Islet precursor cell (in vitro differentiated cells): ENCODE results near the gene PRR12.
A peak's percentile ranks its signal among the peaks of the same experiment; 100 is the strongest.

Experiments
- DNase-seq: peaks from one replicate; pipeline ENCODE4 v3.0.0-alpha.2; 2018

PRR12 gene

DNA sequence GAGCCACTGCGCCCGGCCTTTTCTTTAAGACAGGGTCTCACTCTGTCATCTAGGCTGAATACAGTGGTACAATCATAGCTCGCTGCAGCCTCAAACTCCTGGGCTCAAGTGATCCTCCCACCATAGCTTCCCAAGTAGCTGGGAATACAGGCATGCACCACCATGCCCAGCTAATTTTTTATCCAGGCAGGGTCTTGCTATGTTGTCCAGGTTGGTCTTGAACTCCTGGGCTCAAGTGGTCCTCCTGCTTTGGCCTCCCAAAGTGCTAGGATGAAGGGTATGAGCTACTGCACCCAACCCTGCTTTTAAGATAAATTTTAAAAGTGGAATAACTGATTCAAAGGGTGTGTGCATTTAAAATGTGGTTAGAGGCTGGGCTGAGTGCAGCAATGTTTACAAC, 24.7 kb upstream of the PRR12 start:
- DNase-seq: no peak

DNA sequence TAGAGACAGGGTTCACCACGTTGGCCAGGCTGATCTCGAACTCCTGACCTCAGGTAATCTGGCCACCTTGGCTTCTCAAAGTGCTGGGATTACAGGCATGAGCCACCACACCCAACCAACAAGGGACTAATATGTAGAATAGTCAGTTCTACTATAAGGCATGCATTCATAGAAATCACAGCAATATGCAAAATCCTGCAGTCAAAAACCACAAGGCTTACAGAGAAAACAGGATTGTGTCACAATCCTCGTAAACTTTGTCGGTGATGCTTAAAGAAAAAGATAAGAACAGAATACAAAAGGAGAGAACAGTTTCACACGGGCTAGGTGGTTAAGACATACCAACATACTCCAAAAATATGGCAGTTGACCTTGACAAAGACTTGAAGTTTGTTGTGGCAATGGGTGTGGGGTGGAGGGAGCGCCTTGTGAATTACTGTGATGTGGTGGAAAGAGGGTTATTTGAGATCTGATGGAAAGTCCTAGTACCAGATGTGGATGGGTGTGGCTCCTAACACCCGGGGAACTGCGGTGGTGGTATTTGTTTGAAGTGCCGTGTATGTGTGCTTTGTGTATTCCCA, 23.0 kb upstream of the PRR12 start:
- no peak for DNase-seq

DNA sequence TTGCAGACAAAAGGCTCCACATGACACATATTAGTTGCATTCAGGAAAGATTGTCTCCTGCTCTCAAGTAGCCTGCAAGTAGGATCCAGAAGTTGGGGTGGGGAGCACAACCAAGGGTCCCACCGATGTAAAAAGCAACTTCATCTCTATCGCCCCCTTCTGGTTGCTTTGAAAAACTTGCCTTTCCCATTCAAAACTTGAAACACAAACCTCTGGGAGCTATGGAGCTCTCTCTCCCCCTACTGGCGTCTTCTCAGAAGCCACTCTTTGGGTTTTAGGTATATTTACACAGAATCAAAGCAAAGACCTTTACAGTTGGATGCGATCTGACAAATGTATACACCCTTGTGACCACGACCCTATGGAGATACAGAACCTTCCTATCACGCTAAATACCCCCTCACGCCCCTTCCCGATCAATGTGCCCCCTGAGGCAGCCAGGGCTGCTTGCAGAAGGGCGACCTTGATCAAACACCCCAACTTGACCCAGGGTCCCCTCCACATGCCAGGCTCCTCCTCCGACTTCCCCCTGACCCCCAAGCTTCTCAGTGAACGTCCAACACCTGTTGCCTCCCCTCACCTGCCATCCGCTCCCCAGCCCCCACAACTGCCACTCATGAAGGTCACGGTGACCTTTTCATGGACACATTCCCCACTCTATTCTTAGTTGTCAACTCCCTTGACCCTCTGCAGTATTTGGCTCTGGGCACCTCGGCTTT, 20.7 kb upstream of the PRR12 start:
- peak; percentile 72 for DNase-seq

DNA sequence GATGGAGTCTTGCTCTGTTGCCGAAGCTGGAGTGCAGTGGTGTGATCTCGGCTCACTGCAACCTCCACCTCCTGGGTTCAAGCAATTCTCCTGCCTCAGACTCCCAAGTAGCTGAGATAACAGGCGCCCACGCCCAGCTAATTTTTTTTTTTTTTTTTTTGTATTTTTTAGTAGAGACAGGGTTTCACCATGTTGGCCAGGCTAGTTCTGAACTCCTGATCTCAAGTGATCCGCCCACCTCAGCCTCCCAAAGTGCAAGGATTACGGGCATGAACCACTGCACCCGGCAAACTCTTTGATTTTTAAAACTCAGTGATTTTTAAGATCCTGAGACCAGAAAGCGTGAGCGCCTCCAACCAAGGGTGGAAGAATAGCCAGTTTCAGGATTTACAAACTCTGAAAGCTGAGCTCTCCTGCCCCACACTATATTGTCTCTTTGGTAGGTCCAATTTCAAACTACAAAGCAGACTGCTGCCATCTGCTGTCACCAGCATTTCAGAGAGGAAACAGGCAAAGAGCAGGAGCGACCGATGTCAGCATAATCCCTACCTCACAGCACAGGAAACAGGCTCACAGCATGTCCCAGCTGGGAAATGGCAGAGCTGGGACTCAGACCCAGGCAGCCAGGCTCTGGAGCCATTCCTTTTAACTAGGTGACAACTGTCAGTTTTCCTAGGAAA, 19.8 kb upstream of the PRR12 start:
- DNase-seq: peak; percentile 76

DNA sequence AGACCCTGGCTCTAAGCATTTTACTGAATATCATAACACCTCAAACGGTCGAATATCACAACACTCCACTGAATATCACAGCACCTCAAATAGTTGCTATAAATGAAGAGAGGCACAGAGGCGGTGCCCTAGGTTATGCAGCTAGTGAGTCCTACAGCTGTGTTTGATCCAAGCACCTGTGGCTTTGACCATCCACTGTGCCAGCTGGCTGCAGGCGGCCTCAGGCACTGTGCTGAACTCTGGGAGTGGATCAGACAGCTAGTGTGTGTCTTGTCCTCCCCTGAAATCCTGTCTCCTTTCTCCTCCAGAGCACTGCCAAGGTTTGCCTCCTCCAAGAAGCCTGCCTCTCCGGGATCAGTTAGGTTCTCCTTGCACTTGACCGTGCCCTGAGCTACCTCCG, 18.0 kb upstream of the PRR12 start:
- no peak for DNase-seq

DNA sequence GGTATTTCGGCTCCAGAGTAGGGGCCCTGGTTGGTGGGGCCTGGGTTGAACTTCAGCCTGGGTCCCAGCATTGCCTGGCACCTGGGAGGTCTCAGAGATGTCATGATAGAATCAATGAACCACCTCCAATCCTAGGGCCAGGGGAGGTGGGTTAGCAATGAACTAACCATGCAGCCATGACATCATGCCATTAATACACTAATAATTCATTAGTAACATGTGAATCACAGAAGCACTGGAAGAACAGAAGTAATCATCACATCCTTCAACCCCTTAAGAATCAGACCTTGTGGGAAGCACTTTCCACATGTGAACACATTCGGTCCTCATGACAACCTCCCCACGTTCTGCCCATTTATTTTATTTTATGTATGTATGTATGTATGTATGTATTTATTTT, 17.6 kb upstream of the PRR12 start:
- DNase-seq: no peak

DNA sequence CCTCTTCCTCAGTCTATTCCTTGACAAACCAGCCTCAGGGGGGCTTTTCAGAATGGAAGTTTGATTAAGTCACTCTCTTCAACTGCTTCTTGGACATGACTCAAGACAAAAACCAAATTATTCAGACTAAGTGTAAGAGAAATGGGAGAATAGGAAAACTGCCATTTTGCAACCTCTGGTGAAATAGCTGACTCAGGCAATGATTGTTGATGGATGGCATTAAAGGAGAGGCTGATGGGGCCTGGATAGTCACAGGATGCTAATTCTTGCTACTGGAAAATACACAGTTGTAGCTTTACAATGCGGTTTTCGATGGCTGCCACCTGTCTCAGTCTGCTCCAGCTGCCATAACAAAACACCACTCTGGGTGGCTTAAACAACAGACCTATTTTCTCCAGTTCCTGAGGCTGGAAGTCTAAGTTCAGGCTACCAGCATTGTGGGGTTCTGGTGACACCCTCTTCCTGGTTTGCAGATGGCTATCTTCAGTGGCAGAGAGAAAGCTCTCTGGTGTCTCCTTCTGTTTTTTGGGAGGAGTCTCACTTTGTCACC, 16.7 kb upstream of the PRR12 start:
- DNase-seq: no peak

DNA sequence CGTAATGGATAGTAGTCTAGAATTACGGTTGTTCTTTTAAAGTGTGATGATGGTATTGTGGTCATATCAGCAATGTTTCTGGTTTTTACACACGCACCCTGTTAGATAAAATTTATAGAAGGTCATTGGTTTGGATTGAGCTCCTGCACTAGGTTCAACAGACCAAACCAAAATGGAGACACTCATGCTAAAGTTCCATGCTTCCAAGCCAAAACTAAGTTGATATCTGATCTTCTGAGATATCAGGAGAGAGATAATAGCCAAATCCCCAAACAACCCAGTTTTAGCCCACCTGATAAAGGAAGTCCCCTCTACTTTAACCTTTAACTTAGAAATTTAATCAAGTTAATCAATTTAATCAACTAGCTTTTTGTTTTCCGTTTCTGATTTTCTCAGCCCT, 11.8 kb upstream of the PRR12 start:
- DNase-seq: no peak

DNA sequence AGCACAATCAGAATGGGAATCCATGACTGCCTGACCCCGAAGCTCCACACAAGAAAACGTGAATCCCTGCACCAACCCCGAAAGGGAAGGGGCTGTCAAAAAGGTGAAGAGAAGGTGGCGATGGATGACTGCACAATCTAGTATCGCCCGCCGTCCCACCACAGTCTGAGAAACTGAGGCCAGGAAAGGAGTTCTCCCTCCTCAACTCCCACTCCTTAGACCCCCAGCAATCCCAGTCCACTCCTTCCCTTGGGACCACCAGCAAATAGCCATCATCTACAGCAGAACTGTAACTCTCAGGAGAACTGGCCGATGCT, 11.1 kb upstream of the PRR12 start:
- no peak for DNase-seq

DNA sequence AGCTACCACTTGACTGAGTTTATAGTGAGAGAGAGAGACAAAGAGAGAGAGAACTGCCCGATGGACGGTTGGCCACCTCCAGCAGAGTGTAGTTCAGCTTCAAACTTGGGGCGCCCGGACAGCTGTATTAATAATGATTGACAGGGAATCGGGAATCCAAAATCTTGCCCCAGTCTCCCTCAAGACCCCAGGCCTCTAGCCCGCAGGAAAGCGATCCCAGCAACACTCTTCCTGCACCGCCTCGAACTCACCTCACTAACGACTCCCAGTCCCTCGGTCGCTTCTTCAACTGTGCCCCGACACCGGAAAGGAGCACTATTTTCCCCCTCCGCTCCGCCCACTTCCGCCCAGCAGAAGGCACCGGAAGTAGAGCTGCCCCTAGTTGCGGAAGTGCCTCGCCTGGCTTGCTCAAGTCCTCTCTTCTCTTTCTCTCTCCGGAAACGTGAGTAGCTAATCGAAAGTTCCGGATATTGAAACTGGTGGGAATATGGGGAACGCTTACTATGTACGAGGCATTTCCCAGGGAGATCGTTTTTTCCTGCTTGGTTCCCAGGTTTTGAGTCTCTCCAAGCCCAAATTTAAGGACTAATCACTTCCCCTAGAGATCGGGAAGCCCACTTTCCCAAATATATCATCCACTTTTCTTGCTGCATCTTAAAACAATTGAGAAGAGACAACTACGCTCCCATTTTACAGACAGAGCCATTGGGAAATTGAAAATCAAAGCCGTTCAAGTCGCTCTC, 10.5 kb upstream of the PRR12 start, which contains the start of gene NOSIP:
TSS of gene NOSIP (minus strand) at position 293 of the 743 bp plus-strand sequence. CDS start 19,865 bp downstream, outside the sequence.
- DNase-seq: peak; percentile 98

DNA sequence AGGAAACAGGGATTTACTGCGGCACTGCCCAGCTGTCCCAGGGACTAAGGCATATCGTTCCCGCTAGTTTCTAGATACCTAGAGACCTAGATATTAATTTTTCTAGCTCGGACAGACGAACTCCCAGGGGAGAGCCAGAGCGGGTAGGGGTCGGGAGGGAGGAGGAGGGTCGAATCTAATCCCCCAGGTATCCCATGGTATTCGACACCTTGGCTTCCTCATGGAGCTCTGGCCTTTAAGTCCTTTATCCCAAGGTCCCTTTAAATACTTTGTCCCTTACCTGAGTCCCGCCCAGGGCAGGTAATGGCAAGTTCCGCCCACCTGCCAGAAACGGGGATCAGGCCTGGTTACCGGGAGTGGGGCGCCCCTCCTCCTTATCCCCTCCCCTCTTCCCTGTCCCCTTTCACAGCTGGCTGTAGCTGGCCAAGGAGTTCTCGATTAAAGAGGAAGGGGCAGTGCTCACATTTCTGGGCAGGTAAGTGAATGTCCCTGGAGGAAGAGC, 9.9 kb upstream of the PRR12 start, which contains the start of gene PRRG2:
TSS of gene PRRG2 (plus strand) at position 310 of the 502 bp plus-strand sequence. CDS start 1,904 bp downstream, outside the sequence.
- DNase-seq: no peak

DNA sequence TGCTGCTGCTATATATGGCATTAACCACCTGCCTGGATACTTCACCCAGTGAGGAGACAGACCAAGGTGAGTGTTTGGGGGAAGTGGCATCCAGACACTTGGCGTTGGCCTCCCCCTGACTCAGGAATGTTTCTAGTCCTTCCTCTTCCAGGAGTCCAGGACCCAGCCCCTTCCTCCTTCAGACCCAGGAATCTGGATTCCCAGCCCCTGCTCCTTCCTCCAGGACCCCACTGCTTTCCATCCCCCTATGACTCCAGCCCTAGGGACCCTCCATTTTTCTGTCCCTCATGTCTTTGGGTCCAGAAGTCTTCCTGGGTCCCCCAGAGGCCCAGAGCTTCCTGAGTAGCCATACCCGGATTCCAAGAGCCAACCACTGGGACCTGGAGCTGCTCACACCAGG, 7.7 kb upstream of the PRR12 start:
- no peak for DNase-seq

DNA sequence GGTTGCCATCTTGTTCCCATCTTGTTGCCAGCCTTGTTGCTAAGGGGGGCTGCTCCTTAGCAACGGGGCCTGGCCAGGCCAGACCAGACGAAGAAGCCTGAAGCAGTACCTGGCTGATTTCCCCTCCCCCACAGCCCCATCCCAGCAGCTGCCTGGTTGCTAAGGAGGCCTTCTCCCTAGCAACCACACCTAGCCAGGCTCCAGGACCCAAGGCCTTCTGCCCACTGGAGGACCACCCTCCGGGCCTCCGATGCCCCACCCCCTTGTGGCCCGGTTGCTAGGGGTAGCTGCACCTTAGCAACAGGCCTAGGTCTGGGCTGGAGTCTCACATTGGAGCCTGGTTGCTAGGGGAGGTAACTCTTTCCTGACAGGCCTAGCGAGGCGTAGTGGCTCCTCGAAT, 6.0 kb upstream of the PRR12 start:
- DNase-seq: peak; percentile 76

DNA sequence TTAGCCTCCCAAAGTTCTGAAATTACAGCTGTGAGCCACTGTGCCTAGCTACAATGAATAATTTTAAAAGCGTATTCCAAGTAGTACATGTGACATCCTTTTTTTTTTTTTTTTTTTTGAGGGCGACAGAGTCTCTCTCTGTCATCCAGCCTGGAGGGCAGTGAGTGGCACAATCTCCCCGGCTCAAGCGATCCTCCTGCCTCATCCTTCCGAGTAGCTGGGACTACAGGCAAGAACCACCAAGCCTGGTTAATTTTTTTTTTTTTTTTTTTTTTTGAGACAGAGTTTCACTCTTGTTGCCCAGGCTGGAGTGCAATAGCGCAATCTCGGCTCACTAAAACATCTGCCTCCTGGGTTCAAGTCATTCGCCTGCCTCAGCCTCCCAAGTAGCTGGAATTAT, 3.8 kb upstream of the PRR12 start:
- DNase-seq: no peak

DNA sequence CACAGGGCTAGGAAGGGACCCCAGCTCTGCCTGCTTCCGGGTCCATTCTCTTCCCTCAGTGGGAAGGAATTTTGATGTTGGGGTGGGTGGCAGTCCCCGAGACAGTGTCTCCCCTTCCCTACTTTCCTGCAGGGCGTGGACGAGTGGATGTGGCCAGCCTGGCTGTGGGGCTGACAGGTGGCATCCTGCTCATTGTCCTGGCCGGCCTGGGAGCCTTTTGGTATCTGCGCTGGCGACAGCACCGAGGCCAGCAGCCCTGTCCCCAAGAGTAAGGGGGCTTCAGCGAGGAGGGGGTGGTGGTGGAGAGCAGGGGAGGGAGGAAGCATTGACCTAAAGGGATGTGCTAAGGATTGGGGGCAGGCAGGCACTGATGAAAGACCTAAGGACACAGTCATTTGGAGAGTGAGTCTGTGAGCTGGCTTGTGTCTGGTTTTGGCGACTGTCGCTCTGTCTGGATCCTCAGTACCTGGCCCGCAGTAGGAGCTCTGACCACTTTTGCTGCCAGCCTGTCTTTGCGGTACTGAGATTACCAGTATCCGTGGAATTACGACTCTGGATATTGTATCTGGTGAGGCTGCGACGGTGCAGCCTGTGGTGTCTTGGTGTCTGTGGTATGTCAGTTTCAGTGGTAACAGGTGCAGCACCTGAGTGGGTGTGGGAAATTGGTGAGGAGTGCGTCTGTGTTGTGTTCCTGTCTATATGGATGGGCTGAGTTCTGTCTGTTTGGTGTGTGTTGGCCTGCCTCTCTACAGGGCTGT, 2.4 kb upstream of the PRR12 start:
- DNase-seq: no peak

DNA sequence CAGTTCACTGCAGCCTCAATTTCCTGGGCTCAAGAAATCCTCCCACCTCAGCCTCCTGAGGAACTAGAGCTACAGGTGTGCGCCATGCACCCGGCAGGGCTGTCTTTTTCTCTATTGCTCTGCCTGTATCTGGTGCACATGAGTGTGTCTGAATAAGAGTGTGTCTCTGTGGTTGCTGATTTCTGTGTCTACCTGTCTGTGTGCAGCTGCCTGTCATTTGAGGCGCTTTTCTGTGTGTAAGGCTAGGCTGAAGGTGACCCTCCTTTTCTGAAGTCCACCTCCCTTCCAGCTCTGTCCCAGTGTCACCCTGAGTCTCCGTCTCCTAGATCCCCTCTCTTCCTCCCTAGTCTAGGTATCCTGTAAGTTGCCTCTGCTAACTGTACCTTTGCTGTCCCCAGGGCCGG, 1.5 kb upstream of the PRR12 start:
- DNase-seq: no peak

DNA sequence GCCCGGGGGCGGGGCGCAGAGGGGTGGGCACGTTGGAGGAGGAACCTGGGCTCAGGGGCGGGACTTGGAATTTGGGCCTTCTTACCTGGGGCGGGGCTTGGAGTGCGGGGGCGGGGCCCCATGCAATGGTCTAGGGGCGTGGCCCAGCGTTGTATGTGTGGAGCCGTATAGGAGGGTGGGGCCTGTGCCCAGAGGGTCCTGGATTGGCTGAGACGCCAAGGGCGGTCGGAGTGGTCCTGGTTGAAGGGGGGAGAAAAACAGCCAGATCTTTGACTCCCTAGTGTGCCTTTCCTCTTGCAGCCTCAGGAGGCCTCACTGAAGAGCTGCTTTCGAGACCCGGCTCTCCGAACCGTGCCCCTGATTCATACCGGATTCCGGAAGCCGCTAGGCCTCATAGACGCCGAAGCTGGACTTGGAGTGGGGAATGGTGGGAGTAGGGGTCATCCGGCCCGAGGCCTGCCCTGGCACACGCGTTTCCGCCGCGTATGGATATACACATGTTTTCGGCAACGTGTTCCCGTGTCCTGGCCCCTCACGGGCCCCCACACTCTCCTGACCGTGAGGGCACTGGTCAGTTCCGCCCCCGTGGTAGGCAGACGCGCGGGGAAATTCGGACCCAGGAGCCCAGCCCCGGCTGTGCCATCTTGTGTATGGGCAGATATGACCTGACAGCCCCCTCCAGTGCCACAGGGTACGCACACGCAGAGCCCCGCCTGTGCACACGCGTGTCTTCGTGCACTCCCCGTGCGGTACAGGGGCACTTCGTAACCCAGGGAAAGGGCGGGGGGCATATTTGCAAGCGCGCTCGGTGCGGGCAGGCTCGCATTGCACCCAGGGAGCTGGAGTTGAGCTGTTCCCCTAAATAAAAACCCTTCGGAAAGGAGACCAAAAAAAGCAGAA, 661 bp upstream of the PRR12 start:
- peak; percentile 99 for DNase-seq

DNA sequence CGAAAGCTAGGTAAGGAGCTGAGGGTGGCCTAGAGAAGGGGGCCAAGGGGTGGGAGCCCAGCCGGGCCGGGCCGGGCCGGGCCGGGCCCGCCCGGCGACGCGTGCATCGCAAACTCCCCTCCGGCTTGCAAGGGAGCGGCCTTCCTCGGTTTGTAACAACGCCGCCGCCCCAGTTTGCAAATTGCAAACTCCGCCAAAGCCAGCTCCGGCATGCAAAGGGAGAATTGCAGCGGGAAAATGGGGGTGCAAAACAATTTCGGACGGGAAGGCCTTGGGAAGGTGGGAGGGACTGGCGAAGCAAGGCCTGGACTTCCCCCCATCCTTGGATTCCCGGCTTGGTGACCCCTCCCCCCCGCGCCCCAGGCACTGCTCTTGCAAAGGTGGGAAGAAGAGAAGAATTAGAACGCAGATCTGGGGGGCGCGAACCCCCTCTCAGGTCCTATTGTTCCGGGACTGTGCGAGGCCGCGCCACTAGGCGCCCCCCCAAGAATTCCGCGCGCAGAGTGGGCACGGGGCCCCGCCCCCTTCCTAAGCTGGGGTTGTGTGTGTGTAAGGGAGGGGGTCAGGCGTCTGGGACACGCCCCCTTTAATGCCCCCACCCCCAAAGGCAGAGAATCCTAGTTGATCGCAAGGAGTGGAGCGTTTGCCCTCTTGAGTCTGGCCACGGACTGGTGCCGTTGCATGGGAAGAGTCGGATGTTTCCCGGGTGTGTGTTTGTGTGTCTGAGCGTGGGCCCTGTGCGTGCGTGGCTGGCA, 926 bp downstream of the PRR12 start:
- DNase-seq: peak; percentile 73

DNA sequence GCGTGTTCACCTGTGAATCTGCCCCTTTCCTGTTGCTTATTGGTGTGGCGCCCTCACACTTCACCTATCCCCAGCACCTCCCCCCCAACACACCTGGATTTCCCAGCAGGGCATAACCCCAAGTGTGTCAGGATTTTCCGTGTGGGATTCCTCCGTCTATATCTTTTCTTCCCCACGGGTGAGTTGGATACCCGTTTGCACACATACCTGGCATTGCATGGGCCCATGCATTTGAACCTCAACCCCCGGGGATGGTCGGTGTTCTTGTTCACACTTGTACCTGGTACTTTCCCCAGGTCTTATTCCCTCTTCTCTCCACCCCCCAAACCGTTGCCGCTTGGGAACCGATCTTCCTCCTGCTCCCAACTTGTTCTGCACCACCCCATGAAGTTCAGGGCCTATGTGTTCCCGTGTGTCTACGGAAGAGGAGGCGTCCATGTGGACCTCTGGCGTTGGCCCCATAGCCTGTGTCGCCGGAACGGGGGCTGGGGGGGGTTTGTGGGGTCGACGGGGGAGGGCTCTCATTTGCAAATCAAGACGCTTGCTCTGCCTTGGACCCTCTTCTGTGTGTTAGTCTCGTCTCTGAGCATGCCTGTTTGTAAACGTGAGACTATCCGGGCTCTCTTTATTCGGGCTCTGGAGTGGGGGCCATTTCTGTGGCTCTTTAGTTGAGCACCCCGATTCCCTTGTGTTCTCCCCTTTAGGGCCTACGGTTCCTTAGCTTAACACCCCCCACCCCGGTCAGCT, 1.7 kb downstream of the PRR12 start:
- peak; percentile 69 for DNase-seq
